ENCODE results near the gene HMGN3. TPM values are rescaled to one million over a fixed set of nuclear protein-coding genes. Genes with fewer than 3 reads are reported as not detected.

The HMGN3 gene
- 81.5 TPM for total RNA-seq

GRCh38 chr6:79234150-79235022, at the start of gene HMGN3:
Gene HMGN3, minus strand, starts transcription at chr6:79234682.

Other genes starting within 250 kb of the HMGN3 start
- 46.0 TPM for gene PHIP, start 156.4 kb downstream of the HMGN3 start, total RNA-seq